Esophagus (tissue), 2 donors: ENCODE data around the gene ZNF19. TPM values are rescaled to one million over a fixed set of nuclear protein-coding genes. Genes with fewer than 3 reads are reported as not detected.

Experiments
- H3K27ac ChIP-seq, 2 donors: one replicate each; pipeline ENCODE4 v1.5.1; 2013; ENCODE audit warnings: low read depth in 2 of 2, mild to moderate bottlenecking in 2 of 2, inconsistent platforms in 1 of 2, low read length in 1 of 2, moderate library complexity in 1 of 2
- H3K27me3 ChIP-seq, 2 donors: one replicate each; pipeline ENCODE4 v1.6.1; 2013; ENCODE audit warnings: low read length in 2 of 2, control low read depth in 1 of 2, mild to moderate bottlenecking in 1 of 2; ENCODE audit not compliant: insufficient read depth in 2 of 2, control insufficient read depth in 1 of 2
- H3K36me3 ChIP-seq, 2 donors: one replicate each; pipeline ENCODE4 v1.6.1; 2013; ENCODE audit warnings: low read length in 1 of 2; ENCODE audit not compliant: control insufficient read depth in 2 of 2, insufficient read depth in 2 of 2
- H3K4me1 ChIP-seq, 2 donors: one replicate each; pipeline ENCODE4 v1.6.1; 2013; ENCODE audit warnings: low read length in 1 of 2; ENCODE audit not compliant: control insufficient read depth in 2 of 2, insufficient read depth in 2 of 2
- H3K4me3 ChIP-seq, 2 donors: one replicate each; pipeline ENCODE4 v1.5.1; 2013; ENCODE audit warnings: low read length in 2 of 2, mild to moderate bottlenecking in 2 of 2, low read depth in 1 of 2, moderate library complexity in 1 of 2
- H3K9me3 ChIP-seq, 2 donors: one replicate each; pipeline ENCODE4 v1.6.1; 2013; ENCODE audit warnings: mild to moderate bottlenecking in 2 of 2, low read depth in 1 of 2, low read length in 1 of 2, moderate library complexity in 1 of 2; ENCODE audit not compliant: control insufficient read depth in 2 of 2, insufficient read depth in 1 of 2
- WGBS, 2 donors: extraction: QIAGEN DNeasy Blood & Tissue Kit; methylation state at CpG; one replicate each; pipeline ENCODE4 v1.1.7; 2013; 5-methylcytosine and 5-hydroxymethylcytosine counted together
- polyA plus RNA-seq, 2 donors: library from polyadenylated mRNA; stranded (reverse); fragments of 200-250 nt; gene quantifications; one replicate each; pipeline ENCODE4 v1.2.3, GENCODE V29; 2013
- donor health status: healthy with polysubstance abuse.
- donor health status: Bipolar disorder and iron deficiency.

The ZNF19 gene
- polyA plus RNA-seq, 2 donors, result 1.1 to 1.4 TPM

- 69 to 79% methylated on average over 3 of the region's 3 CpGs for WGBS, 2 donors
Measured at GRCh38 chr16:71493213-71493612, 4.1 kb upstream of the ZNF19 start.

GRCh38 chr16:71492786-71493185 is 3.7 kb upstream of the ZNF19 start:
- H3K36me3 ChIP-seq, result no peaks in the 10 kb centered on the region
- 68 to 77% methylated on average over 2 of the region's 2 CpGs for WGBS, 2 donors
- no peaks in the 10 kb centered on the region for H3K27me3 ChIP-seq
- no peak overlapping the region for H3K4me3 ChIP-seq
- no peaks in the 10 kb centered on the region for H3K4me1 ChIP-seq
- no peak overlapping the region for H3K27ac ChIP-seq
- H3K9me3 ChIP-seq, result no peaks in the 10 kb centered on the region

More at GRCh38 chr16:71493213-71493612, 4.1 kb upstream of the ZNF19 start:
- no peak overlapping the region for H3K27ac ChIP-seq
- H3K4me1 ChIP-seq, result no peaks in the 10 kb centered on the region
- H3K4me3 ChIP-seq, result no peak overlapping the region
- H3K27me3 ChIP-seq, result no peaks in the 10 kb centered on the region
- no peaks in the 10 kb centered on the region for H3K36me3 ChIP-seq
- H3K9me3 ChIP-seq, result no peaks in the 10 kb centered on the region

GRCh38 chr16:71491054-71491453 is 1.9 kb upstream of the ZNF19 start:
- Histone ChIP-seq H3K27me3 (no peaks in the 10 kb centered on the region), H3K36me3 (no peaks in the 10 kb centered on the region), H3K4me3 (no peak overlapping the region), H3K27ac (no peak overlapping the region), H3K9me3 (no peaks in the 10 kb centered on the region), H3K4me1 (no peaks in the 10 kb centered on the region)
- 61 to 62% methylated on average over 3 of the region's 3 CpGs for WGBS, 2 donors

- Histone ChIP-seq H3K4me1 (no peaks in the 10 kb centered on the region), H3K36me3 (no peaks in the 10 kb centered on the region), H3K9me3 (no peaks in the 10 kb centered on the region), H3K4me3 (no peak overlapping the region), H3K27me3 (no peaks in the 10 kb centered on the region), H3K27ac (no peak overlapping the region)
Measured at GRCh38 chr16:71490361-71490760, 1.2 kb upstream of the ZNF19 start.

GRCh38 chr16:71484006-71484893 is 4.9 kb downstream of the ZNF19 start:
- no peaks in the 10 kb centered on the region for H3K36me3 ChIP-seq
- 1% methylated on average over 44 of the region's 44 CpGs for WGBS, 2 donors
- H3K4me3 ChIP-seq, result peak overlapping the region; percentile 78 to 91
- no peaks in the 10 kb centered on the region for H3K27me3 ChIP-seq
- no peaks in the 10 kb centered on the region for H3K9me3 ChIP-seq
- peak overlapping the region; percentile 98 to 99 for H3K27ac ChIP-seq
- H3K4me1 ChIP-seq, result no peaks in the 10 kb centered on the region

- Histone ChIP-seq H3K4me1 (no peaks in the 10 kb centered on the region), H3K4me3 (no peak overlapping the region), H3K36me3 (peaks cover 0 to 4% of the 10 kb centered on the region in 2 donors), H3K27ac (no peak overlapping the region), H3K27me3 (no peaks in the 10 kb centered on the region), H3K9me3 (no peaks in the 10 kb centered on the region)
- WGBS, 2 donors, result 88 to 92% methylated on average over 5 of the region's 5 CpGs
Measured at GRCh38 chr16:71482569-71482968, 6.6 kb downstream of the ZNF19 start.

- 97% methylated on average over 2 of the region's 2 CpGs for WGBS, 2 donors
- H3K4me1 ChIP-seq, result no peaks in the 10 kb centered on the region
- no peaks in the 10 kb centered on the region for H3K27me3 ChIP-seq
- no peak overlapping the region for H3K27ac ChIP-seq
- H3K36me3 ChIP-seq, result peaks cover 0 to 4% of the 10 kb centered on the region in 2 donors
- no peaks in the 10 kb centered on the region for H3K9me3 ChIP-seq
- H3K4me3 ChIP-seq, result no peak overlapping the region
Measured at GRCh38 chr16:71480956-71481355, 8.2 kb downstream of the ZNF19 start.

GRCh38 chr16:71479420-71479819 is 9.7 kb downstream of the ZNF19 start:
- WGBS, 2 donors, result 60 to 61% methylated on average over 3 of the region's 3 CpGs
- no peaks in the 10 kb centered on the region for H3K27me3 ChIP-seq
- no peak overlapping the region for H3K4me3 ChIP-seq
- H3K9me3 ChIP-seq, result no peaks in the 10 kb centered on the region
- H3K4me1 ChIP-seq, result no peaks in the 10 kb centered on the region
- H3K36me3 ChIP-seq, result peaks cover 4 to 6% of the 10 kb centered on the region in 2 donors
- no peak overlapping the region for H3K27ac ChIP-seq

- no peaks in the 10 kb centered on the region for H3K9me3 ChIP-seq
- H3K36me3 ChIP-seq, result peaks cover 4 to 6% of the 10 kb centered on the region in 2 donors
- 93 to 97% methylated on average over 4 of the region's 4 CpGs for WGBS, 2 donors
- H3K27ac ChIP-seq, result no peak overlapping the region
- H3K4me1 ChIP-seq, result no peaks in the 10 kb centered on the region
- H3K4me3 ChIP-seq, result no peak overlapping the region
- H3K27me3 ChIP-seq, result no peaks in the 10 kb centered on the region
Measured at GRCh38 chr16:71476457-71477124, 12.5 kb downstream of the ZNF19 start.
